SKM-1 (cell line): ENCODE results near the gene ATP1A3.

Source experiments
- DNase-seq: peaks from one replicate; lab custom pipeline; 2025; ENCODE audit not compliant: unreplicated experiment; lab: John Stamatoyannopoulos, UW

The ATP1A3 gene

DNA sequence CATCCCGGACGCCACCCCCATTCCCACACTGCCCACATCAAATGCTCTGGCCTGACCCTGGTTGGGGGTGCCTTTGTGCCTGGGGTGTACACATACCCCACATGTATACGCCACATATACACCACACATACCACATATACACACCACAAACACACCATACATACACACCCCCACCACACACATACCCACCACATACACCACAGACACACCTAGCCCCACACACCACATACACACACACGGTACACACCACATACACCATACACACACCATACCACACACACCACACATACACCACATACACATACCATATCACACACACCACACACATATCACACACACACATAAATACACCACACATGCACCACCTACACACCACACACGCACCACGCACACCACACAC, 75.9 kb downstream of the ATP1A3 start:
- DNase-seq, result no peak

DNA sequence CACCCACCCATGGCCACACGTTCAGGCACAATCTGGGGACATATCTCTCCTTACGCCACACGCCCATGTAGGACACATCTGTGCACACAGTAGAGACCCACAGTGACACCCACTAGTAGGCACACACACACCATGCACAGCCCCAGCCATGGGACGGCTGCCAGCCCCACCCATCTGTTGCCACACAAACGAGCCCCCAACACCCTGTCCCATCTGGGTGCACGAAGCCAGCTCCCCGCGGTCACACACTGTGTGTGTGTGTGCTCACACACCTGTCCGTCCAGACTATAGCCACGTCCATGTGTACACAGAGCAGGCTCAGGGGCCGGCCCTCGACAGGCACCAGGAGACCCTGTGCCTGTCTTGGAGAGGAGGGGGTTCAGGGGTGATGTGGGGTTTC, 76.4 kb downstream of the ATP1A3 start:
- DNase-seq, result no peak
